ENCODE data around the gene LIN52.
A peak's percentile ranks its signal among the peaks of the same experiment; 100 is the strongest.

Gene LIN52

GRCh38 chr14:74195623-74196022, 110.9 kb downstream of the LIN52 start:
- no peak for DNase-seq

GRCh38 chr14:74198441-74199234, 113.9 kb downstream of the LIN52 start:
- no peak for DNase-seq

DNA sequence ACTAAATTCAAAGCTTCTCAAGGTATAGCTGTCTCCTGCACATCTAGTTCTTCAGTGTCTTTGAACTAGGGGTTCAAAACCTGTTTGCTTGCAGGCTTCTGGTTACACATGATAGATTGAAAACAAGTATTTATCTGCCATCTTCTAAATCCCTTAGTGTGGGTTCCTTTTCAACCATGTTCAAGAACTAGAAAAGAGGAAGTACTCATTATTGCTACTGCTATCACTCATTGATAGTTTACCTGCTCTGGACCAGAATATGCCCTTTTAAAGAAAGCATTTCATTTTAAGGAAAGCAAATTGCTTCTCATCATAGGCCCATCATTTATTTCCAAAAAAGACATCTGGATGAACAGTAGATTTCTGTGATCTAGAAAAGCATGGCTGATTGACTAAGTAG, 117.4 kb downstream of the LIN52 start:
- DNase-seq = no peak

- DNase-seq = no peak
These were observed 118.9 kb downstream of the LIN52 start for GRCh38 chr14:74203639-74204038.

- DNase-seq = no peak
These were observed 119.7 kb downstream of the LIN52 start for GRCh38 chr14:74204491-74204890.

GRCh38 chr14:74205882-74206281, 121.1 kb downstream of the LIN52 start:
- no peak for DNase-seq

- DNase-seq = no peak
These were observed 123.2 kb downstream of the LIN52 start for GRCh38 chr14:74207943-74208342.

- no peak for DNase-seq
These were observed 123.9 kb downstream of the LIN52 start for GRCh38 chr14:74208642-74209041.

DNA sequence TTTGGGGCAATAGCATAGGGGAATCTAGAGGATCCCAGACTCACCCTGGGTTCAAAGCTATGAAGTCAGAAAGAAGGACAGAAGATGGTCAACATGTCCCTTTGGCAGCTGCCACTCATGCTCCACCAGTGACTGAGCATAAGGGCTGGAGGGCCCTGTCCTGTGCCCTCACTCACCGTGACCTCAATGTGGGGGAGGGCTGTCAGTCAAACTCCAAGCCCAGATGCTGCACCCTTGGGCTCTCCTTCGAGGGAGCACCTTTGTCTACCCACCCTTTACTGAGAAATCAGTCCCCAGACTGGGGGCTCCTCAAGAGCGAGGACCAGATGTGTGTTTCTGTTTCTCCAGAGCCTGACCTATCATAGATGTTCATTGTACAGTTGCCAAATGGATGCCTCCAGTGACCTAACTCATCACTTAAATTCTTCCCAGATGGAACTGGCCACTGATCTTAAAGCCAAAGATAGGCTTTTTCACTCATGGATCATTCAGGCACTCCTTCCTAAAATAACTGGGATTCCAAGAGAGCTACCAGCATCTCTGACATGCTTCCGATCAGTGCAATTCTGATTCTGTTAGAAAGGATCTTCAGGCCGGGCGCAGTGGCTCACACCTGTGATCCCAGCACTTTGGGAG, 127.3 kb downstream of the LIN52 start:
- DNase-seq = no peak

GRCh38 chr14:74213907-74214803, 129.4 kb downstream of the LIN52 start:
- no peak for DNase-seq

DNA sequence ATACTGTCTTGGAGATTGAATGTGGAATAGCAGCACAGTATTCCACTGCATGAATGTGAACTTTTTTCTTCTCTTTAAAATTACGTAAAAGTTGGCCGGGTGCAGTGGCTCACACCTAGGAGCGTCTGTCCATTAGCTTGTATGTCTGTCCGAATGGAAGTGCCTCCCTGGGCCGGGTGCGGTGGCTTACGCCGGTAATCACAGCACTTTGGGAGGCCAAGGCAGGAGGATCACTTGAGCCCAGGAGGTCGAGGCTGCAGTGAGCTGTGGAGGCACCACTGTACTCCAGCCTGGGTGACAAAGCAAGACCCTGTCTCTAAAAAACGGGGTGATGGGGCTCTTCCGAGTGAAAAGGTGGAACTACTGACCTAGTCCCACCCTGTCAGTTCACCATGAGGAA, 131.9 kb downstream of the LIN52 start:
- DNase-seq = no peak

DNA sequence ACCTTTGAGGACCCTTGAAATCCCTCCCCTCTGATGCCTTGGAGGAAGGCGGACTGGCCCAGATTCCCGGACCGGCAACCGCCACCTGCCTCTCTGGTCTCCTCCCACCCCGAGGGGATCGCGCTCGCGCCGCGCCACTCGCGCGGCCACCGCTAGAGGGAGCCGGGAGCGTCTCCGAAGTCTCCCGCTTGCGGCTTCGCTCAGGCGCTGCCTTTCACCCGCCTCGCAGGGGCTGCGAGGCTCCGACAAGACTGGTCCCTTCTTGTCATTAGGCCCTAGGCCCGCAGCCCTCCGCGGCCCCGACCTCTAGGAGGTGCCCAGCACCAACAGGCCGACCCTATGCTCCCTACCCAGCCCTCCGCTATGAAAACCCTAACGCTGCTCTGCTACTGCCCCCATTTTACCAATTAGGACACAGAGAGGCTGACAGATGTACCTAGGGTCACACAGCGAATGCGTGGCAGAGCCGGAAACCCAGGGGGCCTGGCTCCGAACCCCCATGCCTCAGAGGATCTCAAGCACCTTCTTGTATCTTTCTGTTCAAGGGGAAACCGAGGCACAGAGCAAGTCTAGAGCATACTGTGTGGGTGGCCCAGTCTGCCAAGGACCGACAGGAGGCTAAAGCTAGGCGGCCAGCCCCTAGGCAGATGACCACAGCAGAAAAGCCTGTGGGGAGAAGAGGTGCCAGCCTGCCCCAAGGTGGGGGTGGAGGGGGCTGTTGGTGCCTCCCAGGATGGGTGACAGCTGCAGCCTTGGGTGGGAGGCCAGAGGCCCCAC, 133.1 kb downstream of the LIN52 start:
- peak; percentile 78 for DNase-seq

- DNase-seq = no peak
These were observed 133.7 kb downstream of the LIN52 start for GRCh38 chr14:74218462-74218861.

- no peak for DNase-seq
These were observed 134.8 kb downstream of the LIN52 start for GRCh38 chr14:74219277-74220205.

- DNase-seq = no peak
These were observed 136.2 kb downstream of the LIN52 start for GRCh38 chr14:74220991-74221390.

DNA sequence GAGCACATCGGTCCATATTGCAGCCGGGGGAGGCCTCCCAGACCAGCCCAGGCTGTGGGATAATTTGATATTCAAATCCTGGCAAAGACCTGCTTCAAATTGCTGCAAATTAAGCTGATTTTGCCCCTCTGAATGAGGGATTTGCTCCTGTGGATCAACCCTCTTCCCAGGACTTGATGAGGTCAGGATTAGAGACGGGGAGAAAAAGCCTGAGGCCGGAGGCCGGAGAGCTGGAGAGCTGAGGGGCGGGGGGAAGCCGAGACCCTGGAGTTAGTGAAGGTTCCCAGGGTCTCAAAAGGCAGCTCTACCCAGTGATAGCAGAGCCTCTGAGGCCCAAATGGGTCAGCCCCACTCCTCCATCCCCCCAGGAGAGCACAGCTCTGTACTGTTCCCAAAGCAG, 137.0 kb downstream of the LIN52 start:
- DNase-seq = no peak

DNA sequence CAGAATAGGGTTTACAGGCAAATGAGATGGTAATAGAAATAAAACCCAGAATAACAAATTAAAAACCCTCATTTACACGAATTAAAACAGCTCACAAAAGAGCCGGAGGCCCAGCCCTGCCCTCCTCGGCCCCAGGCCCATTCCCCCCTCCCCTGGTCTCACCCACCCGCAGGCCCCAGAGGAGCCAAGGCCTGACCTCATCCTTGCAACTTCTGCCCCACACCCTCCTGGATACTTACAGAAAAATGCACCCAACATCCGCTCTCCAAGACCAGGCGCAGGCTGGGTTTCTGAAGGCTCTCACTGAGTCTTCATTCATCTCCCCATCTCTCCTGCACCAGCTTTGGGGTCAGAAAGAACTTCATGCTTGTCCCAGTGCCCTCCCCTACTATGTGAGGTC, 138.3 kb downstream of the LIN52 start:
- DNase-seq = no peak

DNA sequence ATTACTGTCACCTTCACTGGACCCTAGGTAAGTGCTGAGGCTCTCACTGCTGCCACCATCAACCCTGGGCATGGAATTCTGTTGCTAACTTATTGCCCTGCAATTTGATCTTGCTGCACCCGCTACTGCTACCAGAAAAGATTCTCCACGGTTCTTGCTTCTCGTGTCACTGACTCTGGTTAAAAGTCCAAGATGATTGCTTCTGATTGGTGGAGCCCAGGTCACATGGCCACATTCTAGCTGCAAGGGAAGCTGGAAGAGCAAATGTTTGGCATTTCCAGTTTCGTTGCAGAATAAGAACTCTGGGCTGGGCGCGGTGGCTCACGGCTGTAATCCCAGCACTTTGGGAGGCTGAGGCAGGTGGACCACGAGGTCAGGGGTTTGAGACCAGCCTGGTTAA, 147.0 kb downstream of the LIN52 start:
- DNase-seq = no peak

GRCh38 chr14:74235017-74235416, 150.3 kb downstream of the LIN52 start:
- DNase-seq = no peak

DNA sequence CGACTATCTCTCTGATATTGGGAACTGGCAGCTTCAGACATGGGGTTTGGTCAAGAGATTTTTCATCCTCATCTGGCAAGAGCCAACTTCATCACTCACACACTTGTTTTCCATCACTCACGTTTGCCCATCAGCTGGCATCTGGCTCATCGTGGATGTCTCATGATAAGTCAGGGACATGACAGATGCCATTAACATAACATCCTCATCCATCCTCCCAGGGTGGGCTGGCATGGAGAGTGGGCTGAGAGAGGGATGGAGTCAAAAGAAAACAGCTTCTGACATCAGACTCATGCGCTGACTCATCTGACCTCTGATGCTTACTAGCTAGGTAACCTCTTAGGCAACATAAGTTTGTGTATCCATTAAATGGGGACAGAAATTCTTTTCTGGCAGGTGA, 152.7 kb downstream of the LIN52 start:
- no peak for DNase-seq

DNA sequence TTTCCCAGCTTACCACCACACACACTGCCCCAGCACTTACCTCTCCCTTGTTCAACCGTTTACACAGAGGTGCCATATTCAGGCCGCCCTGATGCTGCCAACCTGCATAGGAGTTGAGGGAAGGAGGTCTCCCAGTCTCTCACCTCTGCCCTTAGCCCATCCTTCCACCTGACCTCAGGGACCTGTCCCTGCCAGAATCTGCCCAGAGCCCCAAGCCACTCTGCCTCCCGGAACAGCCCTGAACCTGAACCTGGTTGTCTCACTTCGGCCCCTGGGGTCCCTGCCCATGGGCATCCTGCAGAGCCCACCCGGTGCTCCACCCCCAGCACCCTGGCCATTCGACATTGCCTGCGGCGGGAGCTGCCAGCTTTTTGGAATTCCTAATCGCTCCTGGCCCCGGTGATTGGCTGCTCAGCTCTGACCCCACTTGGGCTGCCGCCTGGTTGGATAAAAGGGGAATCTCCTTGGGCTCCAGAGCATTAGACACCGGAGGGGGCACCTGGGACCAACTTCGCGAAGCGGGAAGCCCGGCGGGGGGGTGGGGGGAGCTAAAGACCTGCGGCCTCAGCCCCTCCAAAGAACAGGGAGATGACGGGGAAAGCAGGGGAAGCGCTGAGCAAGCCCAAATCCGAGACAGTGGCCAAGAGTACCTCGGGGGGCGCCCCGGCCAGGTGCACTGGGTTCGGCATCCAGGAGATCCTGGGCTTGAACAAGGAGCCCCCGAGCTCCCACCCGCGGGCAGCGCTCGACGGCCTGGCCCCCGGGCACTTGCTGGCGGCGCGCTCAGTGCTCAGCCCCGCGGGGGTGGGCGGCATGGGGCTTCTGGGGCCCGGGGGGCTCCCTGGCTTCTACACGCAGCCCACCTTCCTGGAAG, 154.5 kb downstream of the LIN52 start, which contains the start of gene VSX2:
Gene VSX2, plus strand, starts transcription at position 476 of the 874 bp plus-strand sequence. Its CDS starts 113 bp downstream, at position 589.
- DNase-seq = no peak

Data from right forelimb (tissue), 1 donor.